ENCODE results near the gene NFIX. TPM values are rescaled to one million over a fixed set of nuclear protein-coding genes. Genes with fewer than 3 reads are reported as not detected.

The NFIX gene
- total and polyA plus RNA-seq, 2 donors (not counting 1 experiment from before 2014, with no cell fraction given): 35.7 to 74.8 TPM

DNA sequence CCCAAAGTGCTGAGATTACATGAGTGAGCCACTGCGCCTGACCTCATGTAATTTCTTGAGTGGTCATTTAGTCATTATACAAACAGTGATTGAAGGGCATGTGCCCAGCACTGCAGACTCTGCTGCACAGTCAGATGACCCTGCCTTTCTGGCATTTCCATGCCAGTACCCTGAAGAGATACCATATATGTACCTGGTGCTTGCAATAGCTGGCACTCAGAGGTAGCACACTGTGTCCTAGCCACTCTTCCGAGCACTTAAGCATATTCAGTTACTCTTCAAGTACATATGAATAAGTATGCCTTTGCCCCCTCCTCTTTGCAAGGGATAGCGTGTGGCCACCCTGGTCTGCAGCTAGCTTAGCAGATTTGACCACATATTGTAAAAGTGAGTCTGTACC lies 139.4 kb downstream of the NFIX start:
- no peaks in the 10 kb centered on the region for H4K20me1 ChIP-seq (ENCODE audit: control insufficient read depth, extremely low read depth, insufficient read depth, low read length)
- no peaks in the 10 kb centered on the region for H3K27me3 ChIP-seq (ENCODE audit: control insufficient read depth, insufficient read depth, low read length)
- H3K4me2 ChIP-seq (ENCODE audit: extremely low read depth, insufficient read depth, low read length): no peak overlapping the region
- peaks cover 45% of the 10 kb centered on the region for H3K79me2 ChIP-seq (ENCODE audit: control insufficient read depth, insufficient read depth, low read length)
- no peak overlapping the region for H3K9ac ChIP-seq (ENCODE audit: insufficient read depth, low read length)
- no peaks in the 10 kb centered on the region for H3K9me3 ChIP-seq (ENCODE audit: control insufficient read depth, insufficient read depth, low read depth, low read length)
- no peak overlapping the region for H3K27ac ChIP-seq (ENCODE audit: insufficient read depth, low read length)
- H3K36me3 ChIP-seq (ENCODE audit: control insufficient read depth, insufficient read depth, low read length): peaks cover 32% of the 10 kb centered on the region
- H3K4me1 ChIP-seq (ENCODE audit: control insufficient read depth, extremely low read depth, insufficient read depth, low read length): no peaks in the 10 kb centered on the region
- H2AFZ ChIP-seq (ENCODE audit: low read length): no peak overlapping the region
- no peak overlapping the region for H3K4me3 ChIP-seq (replicated peaks in 1 of 4; ENCODE audit: control extremely low read depth in 1 of 4, insufficient read depth in 1 of 4, low read depth in 3 of 4, low read length in 4 of 4)
- DNase-seq (ENCODE audit: low read depth in 2 of 2): no peak
- no peak for TF ChIP-seq EZH2 (IDR thresholded peaks at IDR 0.05; ENCODE audit: low read length, missing control alignments)
- TF ChIP-seq, protein P1, sequence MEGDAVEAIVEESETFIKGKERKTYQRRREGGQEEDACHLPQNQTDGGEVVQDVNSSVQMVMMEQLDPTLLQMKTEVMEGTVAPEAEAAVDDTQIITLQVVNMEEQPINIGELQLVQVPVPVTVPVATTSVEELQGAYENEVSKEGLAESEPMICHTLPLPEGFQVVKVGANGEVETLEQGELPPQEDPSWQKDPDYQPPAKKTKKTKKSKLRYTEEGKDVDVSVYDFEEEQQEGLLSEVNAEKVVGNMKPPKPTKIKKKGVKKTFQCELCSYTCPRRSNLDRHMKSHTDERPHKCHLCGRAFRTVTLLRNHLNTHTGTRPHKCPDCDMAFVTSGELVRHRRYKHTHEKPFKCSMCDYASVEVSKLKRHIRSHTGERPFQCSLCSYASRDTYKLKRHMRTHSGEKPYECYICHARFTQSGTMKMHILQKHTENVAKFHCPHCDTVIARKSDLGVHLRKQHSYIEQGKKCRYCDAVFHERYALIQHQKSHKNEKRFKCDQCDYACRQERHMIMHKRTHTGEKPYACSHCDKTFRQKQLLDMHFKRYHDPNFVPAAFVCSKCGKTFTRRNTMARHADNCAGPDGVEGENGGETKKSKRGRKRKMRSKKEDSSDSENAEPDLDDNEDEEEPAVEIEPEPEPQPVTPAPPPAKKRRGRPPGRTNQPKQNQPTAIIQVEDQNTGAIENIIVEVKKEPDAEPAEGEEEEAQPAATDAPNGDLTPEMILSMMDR (conservative IDR thresholded peaks at IDR 0.05 in 1 of 2, IDR thresholded peaks at IDR 0.05 in 1 of 2; ENCODE audit: low read depth in 1 of 2, low read length in 2 of 2): no peak

DNA sequence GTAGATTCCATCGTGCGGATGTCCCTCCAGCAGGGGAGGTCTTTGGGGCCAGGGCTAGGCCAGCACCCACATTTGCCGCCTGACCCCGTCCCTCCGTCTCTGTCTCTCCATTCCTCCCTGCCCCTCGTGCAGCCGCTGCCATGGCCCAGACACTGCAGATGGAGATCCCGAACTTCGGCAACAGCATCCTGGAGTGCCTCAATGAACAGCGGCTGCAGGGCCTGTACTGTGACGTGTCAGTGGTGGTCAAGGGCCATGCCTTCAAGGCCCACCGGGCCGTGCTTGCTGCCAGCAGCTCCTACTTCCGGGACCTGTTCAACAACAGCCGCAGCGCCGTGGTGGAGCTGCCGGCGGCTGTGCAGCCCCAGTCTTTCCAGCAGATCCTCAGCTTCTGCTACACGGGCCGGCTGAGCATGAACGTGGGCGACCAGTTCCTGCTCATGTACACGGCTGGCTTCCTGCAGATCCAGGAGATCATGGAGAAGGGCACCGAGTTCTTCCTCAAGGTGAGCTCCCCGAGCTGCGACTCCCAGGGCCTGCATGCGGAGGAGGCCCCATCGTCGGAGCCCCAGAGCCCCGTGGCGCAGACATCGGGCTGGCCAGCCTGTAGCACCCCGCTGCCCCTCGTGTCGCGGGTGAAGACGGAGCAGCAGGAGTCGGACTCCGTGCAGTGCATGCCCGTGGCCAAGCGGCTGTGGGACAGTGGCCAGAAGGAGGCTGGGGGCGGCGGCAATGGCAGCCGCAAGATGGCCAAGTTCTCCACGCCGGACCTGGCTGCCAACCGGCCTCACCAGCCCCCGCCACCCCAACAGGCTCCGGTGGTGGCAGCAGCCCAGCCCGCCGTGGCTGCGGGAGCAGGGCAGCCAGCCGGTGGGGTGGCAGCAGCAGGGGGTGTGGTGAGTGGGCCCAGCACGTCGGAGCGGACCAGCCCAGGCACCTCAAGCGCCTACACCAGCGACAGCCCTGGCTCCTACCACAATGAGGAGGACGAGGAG lies 140.1 kb downstream of the NFIX start:
- Histone ChIP-seq H3K79me2 (ENCODE audit: control insufficient read depth, insufficient read depth, low read length) (peaks cover 38% of the 10 kb centered on the region), H3K9ac (ENCODE audit: insufficient read depth, low read length) (no peak overlapping the region), H3K4me2 (ENCODE audit: extremely low read depth, insufficient read depth, low read length) (no peak overlapping the region), H3K27me3 (ENCODE audit: control insufficient read depth, insufficient read depth, low read length) (no peaks in the 10 kb centered on the region), H4K20me1 (ENCODE audit: control insufficient read depth, extremely low read depth, insufficient read depth, low read length) (no peaks in the 10 kb centered on the region), H3K9me3 (ENCODE audit: control insufficient read depth, insufficient read depth, low read depth, low read length) (no peaks in the 10 kb centered on the region), H3K27ac (ENCODE audit: insufficient read depth, low read length) (no peak overlapping the region), H2AFZ (ENCODE audit: low read length) (no peak overlapping the region), H3K36me3 (ENCODE audit: control insufficient read depth, insufficient read depth, low read length) (peaks cover 32% of the 10 kb centered on the region), H3K4me1 (ENCODE audit: control insufficient read depth, extremely low read depth, insufficient read depth, low read length) (no peaks in the 10 kb centered on the region), H3K4me3 (replicated peaks in 1 of 4; ENCODE audit: control extremely low read depth in 1 of 4, insufficient read depth in 1 of 4, low read depth in 3 of 4, low read length in 4 of 4) (no peak overlapping the region)
- no peak for DNase-seq (ENCODE audit: low read depth in 2 of 2)
- no peak for TF ChIP-seq EZH2 (IDR thresholded peaks at IDR 0.05; ENCODE audit: low read length, missing control alignments)
- TF ChIP-seq, protein P1 (conservative IDR thresholded peaks at IDR 0.05 in 1 of 2, IDR thresholded peaks at IDR 0.05 in 1 of 2; ENCODE audit: low read depth in 1 of 2, low read length in 2 of 2): no peak

DNA sequence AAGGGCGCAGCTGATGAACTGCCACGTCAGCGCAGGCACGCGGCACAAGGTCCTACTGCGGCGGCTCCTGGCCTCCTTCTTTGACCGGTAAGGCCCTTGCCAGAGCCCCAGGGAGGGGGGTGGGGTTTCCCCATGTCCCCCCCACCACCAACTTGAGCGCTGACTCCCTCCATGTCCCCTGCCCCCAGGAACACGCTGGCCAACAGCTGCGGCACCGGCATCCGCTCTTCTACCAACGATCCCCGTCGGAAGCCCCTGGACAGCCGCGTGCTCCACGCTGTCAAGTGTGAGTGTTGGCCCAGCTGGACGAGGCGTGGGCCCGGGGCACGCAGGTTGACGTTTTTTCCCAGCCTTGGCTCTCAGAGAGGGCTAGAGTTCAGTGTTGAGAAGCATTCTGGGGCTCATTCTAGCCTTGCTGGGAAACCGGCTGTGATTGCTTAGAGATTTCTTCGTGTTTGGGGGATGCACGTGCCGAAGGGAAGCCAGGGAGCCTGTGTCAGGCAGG lies 142.1 kb downstream of the NFIX start:
- no peak for DNase-seq (ENCODE audit: low read depth in 2 of 2)
- no peaks in the 10 kb centered on the region for H4K20me1 ChIP-seq (ENCODE audit: control insufficient read depth, extremely low read depth, insufficient read depth, low read length)
- H3K27ac ChIP-seq (ENCODE audit: insufficient read depth, low read length): no peak overlapping the region
- no peak overlapping the region for H3K4me2 ChIP-seq (ENCODE audit: extremely low read depth, insufficient read depth, low read length)
- H3K4me1 ChIP-seq (ENCODE audit: control insufficient read depth, extremely low read depth, insufficient read depth, low read length): no peaks in the 10 kb centered on the region
- H3K9me3 ChIP-seq (ENCODE audit: control insufficient read depth, insufficient read depth, low read depth, low read length): no peaks in the 10 kb centered on the region
- no peaks in the 10 kb centered on the region for H3K27me3 ChIP-seq (ENCODE audit: control insufficient read depth, insufficient read depth, low read length)
- H3K9ac ChIP-seq (ENCODE audit: insufficient read depth, low read length): no peak overlapping the region
- H3K79me2 ChIP-seq (ENCODE audit: control insufficient read depth, insufficient read depth, low read length): peaks cover 28% of the 10 kb centered on the region
- TF ChIP-seq, protein P1 (conservative IDR thresholded peaks at IDR 0.05 in 1 of 2, IDR thresholded peaks at IDR 0.05 in 1 of 2; ENCODE audit: low read depth in 1 of 2, low read length in 2 of 2): no peak
- no peak for TF ChIP-seq EZH2 (IDR thresholded peaks at IDR 0.05; ENCODE audit: low read length, missing control alignments)
- H2AFZ ChIP-seq (ENCODE audit: low read length): no peak overlapping the region
- H3K36me3 ChIP-seq (ENCODE audit: control insufficient read depth, insufficient read depth, low read length): peaks cover 32% of the 10 kb centered on the region
- no peak overlapping the region for H3K4me3 ChIP-seq (replicated peaks in 1 of 4; ENCODE audit: control extremely low read depth in 1 of 4, insufficient read depth in 1 of 4, low read depth in 3 of 4, low read length in 4 of 4)
